Progenitor cell of endocrine pancreas (in vitro differentiated cells): Measurements from ENCODE around the gene OR52W1. TPM values are rescaled to one million over a fixed set of nuclear protein-coding genes. Genes with fewer than 3 reads are reported as not detected.

ENCODE experiments used
- DNase-seq: peaks from one replicate; pipeline ENCODE4 v3.0.0; 2021; ENCODE audit warnings: low spot score; ENCODE audit not compliant: unreplicated experiment
- H3K27ac Mint-ChIP-seq: 2 replicates; pipeline ENCODE4 v1.8.0; 2021; ENCODE audit warnings: mild to moderate bottlenecking, moderate library complexity, mixed read lengths
- H3K27me3 Mint-ChIP-seq: 2 replicates; pipeline ENCODE4 v1.8.0; 2021; ENCODE audit warnings: mixed read lengths
- H3K36me3 Mint-ChIP-seq: 2 replicates; pipeline ENCODE4 v1.8.0; 2022; ENCODE audit warnings: mixed read lengths; ENCODE audit not compliant: insufficient read depth
- H3K4me1 Mint-ChIP-seq: 2 replicates; pipeline ENCODE4 v1.8.0; 2021; ENCODE audit warnings: low read depth, mixed read lengths
- H3K4me3 Mint-ChIP-seq: 2 replicates; pipeline ENCODE4 v1.8.0; 2021; ENCODE audit warnings: low read depth, mild to moderate bottlenecking, moderate library complexity, mixed read lengths
- H3K9me3 Mint-ChIP-seq: 2 replicates; pipeline ENCODE4 v1.8.0; 2021; ENCODE audit warnings: low read depth, mixed read lengths
- CTCF ChIP-seq: fragments of 200-600 bp; sonication (generic); IDR thresholded peaks from one replicate; pipeline ENCODE4 v1.5.0; 2021; ENCODE audit warnings: antibody characterized with exemption, mild to moderate bottlenecking; ENCODE audit not compliant: unreplicated experiment
- total RNA-seq: library from RNA; stranded (reverse); gene quantifications from 2 replicates; pipeline ENCODE4 v1.2.1, GENCODE V29; 2021

Gene OR52W1
- total RNA-seq, 1 donor from 2014 or later: not detected

- H3K36me3 Mint-ChIP-seq: no peaks in the 10 kb centered on the region
- no peak for TF ChIP-seq CTCF
- H3K9me3 Mint-ChIP-seq: no peaks in the 10 kb centered on the region
- DNase-seq: no peak
- H3K4me1 Mint-ChIP-seq: peaks cover 6% of the 10 kb centered on the region
- no peak overlapping the region for H3K4me3 Mint-ChIP-seq
- H3K27me3 Mint-ChIP-seq: no peaks in the 10 kb centered on the region
- no peak overlapping the region for H3K27ac Mint-ChIP-seq
Observed at GRCh38 chr11:6175440-6175839, 23.6 kb upstream of the OR52W1 start.

GRCh38 chr11:6191742-6192141 lies 7.3 kb upstream of the OR52W1 start:
- no peaks in the 10 kb centered on the region for H3K4me1 Mint-ChIP-seq
- H3K36me3 Mint-ChIP-seq: no peaks in the 10 kb centered on the region
- H3K9me3 Mint-ChIP-seq: no peaks in the 10 kb centered on the region
- DNase-seq: no peak
- no peak for TF ChIP-seq CTCF
- no peak overlapping the region for H3K4me3 Mint-ChIP-seq
- H3K27ac Mint-ChIP-seq: no peak overlapping the region
- H3K27me3 Mint-ChIP-seq: no peaks in the 10 kb centered on the region

GRCh38 chr11:6194065-6194581 lies 4.9 kb upstream of the OR52W1 start:
- Mint-ChIP-seq H3K4me3 (no peak overlapping the region), H3K9me3 (no peaks in the 10 kb centered on the region), H3K27me3 (no peaks in the 10 kb centered on the region), H3K36me3 (no peaks in the 10 kb centered on the region), H3K4me1 (no peaks in the 10 kb centered on the region), H3K27ac (no peak overlapping the region)
- DNase-seq: no peak
- TF ChIP-seq CTCF: no peak

- no peak for TF ChIP-seq CTCF
- Mint-ChIP-seq H3K36me3 (no peaks in the 10 kb centered on the region), H3K27me3 (no peaks in the 10 kb centered on the region), H3K9me3 (no peaks in the 10 kb centered on the region), H3K4me3 (no peak overlapping the region), H3K27ac (no peak overlapping the region), H3K4me1 (no peaks in the 10 kb centered on the region)
- DNase-seq: no peak
Observed at GRCh38 chr11:6196396-6196795, 2.6 kb upstream of the OR52W1 start.

GRCh38 chr11:6197466-6198200 lies 1.4 kb upstream of the OR52W1 start:
- H3K4me1 Mint-ChIP-seq: no peaks in the 10 kb centered on the region
- no peak for DNase-seq
- H3K4me3 Mint-ChIP-seq: no peak overlapping the region
- TF ChIP-seq CTCF: no peak
- H3K27me3 Mint-ChIP-seq: no peaks in the 10 kb centered on the region
- H3K27ac Mint-ChIP-seq: no peak overlapping the region
- H3K36me3 Mint-ChIP-seq: no peaks in the 10 kb centered on the region
- H3K9me3 Mint-ChIP-seq: no peaks in the 10 kb centered on the region
